ENCODE measurements around the gene EFCAB12. TPM values are rescaled to one million over a fixed set of nuclear protein-coding genes. Genes with fewer than 3 reads are reported as not detected.

EFCAB12 gene
- total and polyA plus RNA-seq, 2 donors from 2014 or later = 1.2 to 3.5 TPM

DNA sequence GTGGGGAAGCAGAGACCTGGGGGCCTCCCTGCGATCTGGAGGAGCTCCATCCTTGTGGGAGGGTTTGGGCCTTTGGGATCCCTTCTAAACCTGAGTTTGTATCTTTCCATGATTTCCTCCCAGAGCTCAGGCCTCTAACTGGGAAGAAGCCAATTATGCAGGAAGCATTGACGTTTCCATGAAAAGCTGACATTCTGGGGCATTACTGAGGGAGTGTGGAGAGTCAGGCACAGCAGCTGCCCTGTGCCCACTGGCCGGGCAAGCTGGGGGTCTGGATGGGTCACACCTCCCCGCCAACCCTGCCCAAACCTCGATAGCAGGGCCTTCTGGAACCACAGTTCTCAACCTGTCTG is 74.9 kb downstream of the EFCAB12 start:
- Histone ChIP-seq H3K9me3 (ENCODE audit: control insufficient read depth in 2 of 3, insufficient read depth in 1 of 3, low read length in 3 of 3) (no peaks in the 10 kb centered on the region), H3K27ac (ENCODE audit: low read depth in 2 of 2, low read length in 2 of 2) (no peak overlapping the region), H3K4me1 (ENCODE audit: control insufficient read depth in 2 of 3, insufficient read depth in 2 of 3, low read depth in 1 of 3, low read length in 3 of 3) (peaks cover 0 to 2% (median 0%) of the 10 kb centered on the region in 3 donors), H3K9ac (ENCODE audit: low read length in 3 of 3) (no peak overlapping the region), H3K36me3 (ENCODE audit: control insufficient read depth in 2 of 3, insufficient read depth in 3 of 3, low read length in 3 of 3) (no peaks in the 10 kb centered on the region), H3K27me3 (ENCODE audit: control insufficient read depth, insufficient read depth, low read length) (no peaks in the 10 kb centered on the region), H3K4me3 (ENCODE audit: low read length in 3 of 3) (no peak overlapping the region)
- DNase-seq = no peak
- TF ChIP-seq, protein P1, sequence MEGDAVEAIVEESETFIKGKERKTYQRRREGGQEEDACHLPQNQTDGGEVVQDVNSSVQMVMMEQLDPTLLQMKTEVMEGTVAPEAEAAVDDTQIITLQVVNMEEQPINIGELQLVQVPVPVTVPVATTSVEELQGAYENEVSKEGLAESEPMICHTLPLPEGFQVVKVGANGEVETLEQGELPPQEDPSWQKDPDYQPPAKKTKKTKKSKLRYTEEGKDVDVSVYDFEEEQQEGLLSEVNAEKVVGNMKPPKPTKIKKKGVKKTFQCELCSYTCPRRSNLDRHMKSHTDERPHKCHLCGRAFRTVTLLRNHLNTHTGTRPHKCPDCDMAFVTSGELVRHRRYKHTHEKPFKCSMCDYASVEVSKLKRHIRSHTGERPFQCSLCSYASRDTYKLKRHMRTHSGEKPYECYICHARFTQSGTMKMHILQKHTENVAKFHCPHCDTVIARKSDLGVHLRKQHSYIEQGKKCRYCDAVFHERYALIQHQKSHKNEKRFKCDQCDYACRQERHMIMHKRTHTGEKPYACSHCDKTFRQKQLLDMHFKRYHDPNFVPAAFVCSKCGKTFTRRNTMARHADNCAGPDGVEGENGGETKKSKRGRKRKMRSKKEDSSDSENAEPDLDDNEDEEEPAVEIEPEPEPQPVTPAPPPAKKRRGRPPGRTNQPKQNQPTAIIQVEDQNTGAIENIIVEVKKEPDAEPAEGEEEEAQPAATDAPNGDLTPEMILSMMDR (IDR thresholded peaks at IDR 0.05; ENCODE audit: borderline replicate concordance, extremely low read depth, insufficient read depth) = no peak
- no peak for FAIRE-seq
- intact Hi-C loops (cut with DNase I) = no loop called here

GRCh38 chr3:129352650-129353588 is 75.5 kb downstream of the EFCAB12 start:
- DNase-seq (no peak), FAIRE-seq (no peak)
- Histone ChIP-seq H3K27me3 (ENCODE audit: control insufficient read depth, insufficient read depth, low read length) (no peaks in the 10 kb centered on the region), H3K9ac (ENCODE audit: low read length in 3 of 3) (no peak overlapping the region), H3K9me3 (ENCODE audit: control insufficient read depth in 2 of 3, insufficient read depth in 1 of 3, low read length in 3 of 3) (no peaks in the 10 kb centered on the region), H3K4me1 (ENCODE audit: control insufficient read depth in 2 of 3, insufficient read depth in 2 of 3, low read depth in 1 of 3, low read length in 3 of 3) (peaks cover 0 to 2% (median 0%) of the 10 kb centered on the region in 3 donors), H3K4me3 (ENCODE audit: low read length in 3 of 3) (no peak overlapping the region), H3K27ac (ENCODE audit: low read depth in 2 of 2, low read length in 2 of 2) (no peak overlapping the region), H3K36me3 (ENCODE audit: control insufficient read depth in 2 of 3, insufficient read depth in 3 of 3, low read length in 3 of 3) (no peaks in the 10 kb centered on the region)
- intact Hi-C loops (cut with DNase I) = no loop called here
- TF ChIP-seq, protein P1 (IDR thresholded peaks at IDR 0.05; ENCODE audit: borderline replicate concordance, extremely low read depth, insufficient read depth) = no peak

GRCh38 chr3:129352045-129352444 is 76.4 kb downstream of the EFCAB12 start:
- FAIRE-seq (no peak), DNase-seq (no peak)
- no peak overlapping the region for H3K27ac ChIP-seq (ENCODE audit: low read depth in 2 of 2, low read length in 2 of 2)
- H3K4me1 ChIP-seq (ENCODE audit: control insufficient read depth in 2 of 3, insufficient read depth in 2 of 3, low read depth in 1 of 3, low read length in 3 of 3) = peaks cover 0 to 4% (median 0%) of the 10 kb centered on the region in 3 donors
- H3K4me3 ChIP-seq (ENCODE audit: low read length in 3 of 3) = no peak overlapping the region
- no peaks in the 10 kb centered on the region for H3K9me3 ChIP-seq (ENCODE audit: control insufficient read depth in 2 of 3, insufficient read depth in 1 of 3, low read length in 3 of 3)
- TF ChIP-seq, protein P1 (IDR thresholded peaks at IDR 0.05; ENCODE audit: borderline replicate concordance, extremely low read depth, insufficient read depth) = no peak
- no peaks in the 10 kb centered on the region for H3K27me3 ChIP-seq (ENCODE audit: control insufficient read depth, insufficient read depth, low read length)
- H3K9ac ChIP-seq (ENCODE audit: low read length in 3 of 3) = no peak overlapping the region
- intact Hi-C loops (cut with DNase I) = no loop called here
- no peaks in the 10 kb centered on the region for H3K36me3 ChIP-seq (ENCODE audit: control insufficient read depth in 2 of 3, insufficient read depth in 3 of 3, low read length in 3 of 3)

Other genes starting within 250 kb of the EFCAB12 start
- 309 TPM for gene CNBP, start 244.7 kb downstream of the EFCAB12 start, total RNA-seq
- gene CNBP, start 244.7 kb downstream of the EFCAB12 start, polyA plus RNA-seq (ENCODE audit: insufficient read depth, low read depth, low replicate concordance) = 267 TPM
- 173 TPM for gene COPG1, start 179.0 kb downstream of the EFCAB12 start, total RNA-seq
- gene COPG1, start 179.0 kb downstream of the EFCAB12 start, polyA plus RNA-seq (ENCODE audit: insufficient read depth, low read depth, low replicate concordance) = 107 TPM
- gene HMCES, start 149.8 kb downstream of the EFCAB12 start, total RNA-seq = 40.1 TPM
- gene HMCES, start 149.8 kb downstream of the EFCAB12 start, polyA plus RNA-seq (ENCODE audit: insufficient read depth, low read depth, low replicate concordance) = 37.4 TPM
- 35.1 TPM for gene MBD4, start 11.3 kb upstream of the EFCAB12 start, total RNA-seq
- 25.4 TPM for gene MBD4, start 11.3 kb upstream of the EFCAB12 start, polyA plus RNA-seq (ENCODE audit: insufficient read depth, low read depth, low replicate concordance)
- gene IFT122, start 11.6 kb upstream of the EFCAB12 start, total RNA-seq = 59.2 TPM
- gene IFT122, start 11.6 kb upstream of the EFCAB12 start, polyA plus RNA-seq (ENCODE audit: insufficient read depth, low read depth, low replicate concordance) = 18.4 TPM
- not detected for gene RHO, start 100.0 kb upstream of the EFCAB12 start, total RNA-seq
- gene RHO, start 100.0 kb upstream of the EFCAB12 start, polyA plus RNA-seq (ENCODE audit: insufficient read depth, low read depth, low replicate concordance) = not detected
- gene H1-8, start 114.5 kb upstream of the EFCAB12 start, total RNA-seq = not detected
- not detected for gene H1-8, start 114.5 kb upstream of the EFCAB12 start, polyA plus RNA-seq (ENCODE audit: insufficient read depth, low read depth, low replicate concordance)
- 152 TPM for gene PLXND1, start 178.0 kb upstream of the EFCAB12 start, total RNA-seq
- 67.0 TPM for gene PLXND1, start 178.0 kb upstream of the EFCAB12 start, polyA plus RNA-seq (ENCODE audit: insufficient read depth, low read depth, low replicate concordance)

Measured in kidney (tissue), 14 donors.